Right atrium auricular region (tissue), 2 donors: Measurements from ENCODE around the gene IMP3. TPM values are rescaled to one million over a fixed set of nuclear protein-coding genes. Genes with fewer than 3 reads are reported as not detected.

ENCODE experiments used
- DNase-seq: peaks from one replicate; pipeline ENCODE4 v3.0.0-alpha.2; 2019; ENCODE audit warnings: low spot score
- H3K27ac ChIP-seq, 2 donors: fragments of 200-600 bp; sonication (generic); 1 replicate in 1 of 2; 2 replicates in 1 of 2; pipeline ENCODE4 v1.5.1; 2016 to 2019
- H3K27me3 ChIP-seq, 2 donors: fragments of 200-600 bp; sonication (generic); one replicate each; pipeline versions ENCODE4 v1.5.1 to v1.6.0; 2017 to 2019
- H3K36me3 ChIP-seq: fragments of 200-600 bp; sonication (generic); one replicate; pipeline ENCODE4 v1.5.1; 2016
- H3K4me1 ChIP-seq, 2 donors: fragments of 200-600 bp; sonication (generic); one replicate each; pipeline versions ENCODE4 v1.5.1 to v1.6.0; 2017 to 2019
- H3K4me3 ChIP-seq, 2 donors: fragments of 200-600 bp; sonication (generic); 1 replicate in 1 of 2; 2 replicates in 1 of 2; pipeline ENCODE4 v1.5.1; 2017 to 2019; ENCODE audit warnings: mild to moderate bottlenecking in 1 of 2, moderate library complexity in 1 of 2
- H3K9me3 ChIP-seq, 2 donors: fragments of 200-600 bp; sonication (generic); one replicate each; pipeline ENCODE4 v1.5.1; 2019
- CTCF ChIP-seq, 2 donors: fragments of 200-600 bp; sonication (generic); IDR thresholded peaks; one replicate each; pipeline ENCODE4 v1.5.1; 2019; ENCODE audit warnings: antibody characterized with exemption in 2 of 2
- total RNA-seq, 2 donors: library from RNA; depleted of rRNA; stranded (reverse); fragments of >200 nt; gene quantifications; one replicate each; pipeline ENCODE4 v1.1.0, GENCODE V29; 2016

Gene IMP3
- total RNA-seq, 2 donors from 2014 or later: 71.2 to 119 TPM

- Histone ChIP-seq H3K36me3 (peaks cover 22% of the 10 kb centered on the region), H3K27me3 (no peaks in the 10 kb centered on the region), H3K27ac (peak overlapping the region; percentile 50 to 64), H3K4me3 (peak overlapping the region in 1 of 2 donors; percentile 7), H3K4me1 (peaks cover 0 to 69% of the 10 kb centered on the region in 2 donors), H3K9me3 (no peaks in the 10 kb centered on the region)
- TF ChIP-seq CTCF (IDR thresholded peaks at IDR 0.05): no peak
- DNase-seq: no peak
Observed at GRCh38 chr15:75653347-75653913, 13.4 kb upstream of the IMP3 start.

DNA sequence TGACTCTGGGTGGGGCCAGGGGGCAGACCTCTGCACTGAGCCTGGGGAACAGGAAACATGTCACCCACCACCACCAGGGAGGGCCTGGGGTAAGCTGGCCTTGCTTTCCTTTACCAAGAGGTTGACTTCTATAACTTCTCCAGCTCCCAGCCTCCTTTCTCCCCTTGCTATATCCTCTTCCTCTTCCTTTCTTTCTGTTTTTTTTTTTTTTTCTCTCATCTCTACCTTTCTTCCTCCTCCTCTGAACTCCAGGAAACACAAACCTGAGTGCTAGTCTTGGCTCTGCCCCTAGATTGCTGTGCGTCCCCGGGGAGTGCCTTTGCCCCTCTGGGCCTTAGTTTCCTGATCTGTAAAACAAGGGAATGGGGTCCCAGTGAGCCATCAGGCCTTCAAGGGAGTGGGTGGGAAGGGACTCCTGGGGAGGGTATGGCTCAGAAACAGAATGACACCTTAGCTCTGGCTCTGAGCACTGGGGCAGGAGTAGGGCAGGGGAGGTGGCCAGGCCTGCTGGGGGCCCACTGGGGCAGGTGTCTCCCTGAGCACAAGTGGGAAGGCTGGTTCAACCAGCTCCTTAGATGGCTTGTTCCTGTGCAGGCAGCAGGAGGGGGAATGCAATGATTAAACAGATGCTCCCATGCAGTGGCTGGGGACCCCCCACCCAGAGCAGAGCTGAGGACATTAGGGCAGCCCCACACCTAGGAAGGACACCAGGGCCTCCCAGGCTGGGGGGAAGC lies 12.0 kb upstream of the IMP3 start:
- Histone ChIP-seq H3K27ac (peak overlapping the region; percentile 50 to 64), H3K36me3 (peaks cover 12% of the 10 kb centered on the region), H3K27me3 (no peaks in the 10 kb centered on the region), H3K4me3 (peak overlapping the region; percentile 13 to 73), H3K9me3 (no peaks in the 10 kb centered on the region), H3K4me1 (peaks cover 0 to 71% of the 10 kb centered on the region in 2 donors)
- DNase-seq: no peak
- TF ChIP-seq CTCF (IDR thresholded peaks at IDR 0.05): no peak

DNA sequence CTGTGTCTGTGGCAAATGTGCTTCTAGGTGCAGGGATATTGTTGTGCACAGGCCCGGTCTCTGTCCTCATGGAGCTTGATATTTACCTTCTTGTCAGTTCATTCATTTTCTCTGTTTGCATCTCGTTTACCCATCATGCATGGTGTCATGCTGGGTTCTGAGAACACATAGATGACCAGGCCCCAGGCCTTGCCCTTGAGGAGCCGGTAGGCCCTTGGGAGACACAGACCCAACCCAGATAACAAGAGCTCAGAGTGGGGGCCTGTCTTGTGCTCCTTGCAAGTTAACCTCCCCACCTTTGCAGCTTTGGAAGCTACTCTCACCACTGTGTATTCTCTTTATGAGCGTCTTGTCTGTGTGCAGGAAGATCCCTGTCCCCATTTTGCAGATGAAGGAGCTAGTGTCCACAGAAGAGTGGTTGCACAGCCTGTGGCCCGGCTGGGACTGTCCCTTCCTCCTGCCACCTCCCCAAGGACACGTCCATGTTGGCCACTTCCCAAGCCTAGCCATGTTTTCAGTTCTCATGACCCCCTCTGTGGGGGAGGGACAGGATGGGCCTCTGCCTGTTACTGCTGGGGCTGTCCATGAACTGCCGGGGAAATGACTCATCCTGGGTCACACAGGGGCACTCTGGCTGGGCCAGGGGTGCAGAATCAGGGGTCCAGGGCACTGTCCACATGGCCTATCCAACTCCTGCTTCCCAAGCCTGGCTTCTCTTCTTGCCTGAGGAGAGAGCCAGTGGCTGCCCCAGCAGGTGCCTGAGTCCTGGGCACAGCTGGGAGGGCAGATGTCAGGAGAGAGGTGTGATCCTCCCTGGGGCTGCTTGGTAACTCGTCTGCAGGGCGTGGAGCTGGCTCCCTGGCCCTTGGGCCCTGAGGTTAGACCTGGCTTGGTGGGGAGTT lies 11.1 kb upstream of the IMP3 start:
- Histone ChIP-seq H3K36me3 (peaks cover 9% of the 10 kb centered on the region), H3K27me3 (no peaks in the 10 kb centered on the region), H3K9me3 (no peaks in the 10 kb centered on the region), H3K27ac (peak overlapping the region; percentile 50 to 95), H3K4me1 (peaks cover 0 to 79% of the 10 kb centered on the region in 2 donors), H3K4me3 (peak overlapping the region; percentile 18 to 73)
- no peak for DNase-seq
- TF ChIP-seq CTCF (IDR thresholded peaks at IDR 0.05): no peak

- no peak for TF ChIP-seq CTCF (IDR thresholded peaks at IDR 0.05)
- peak overlapping the region; percentile 95 for H3K27ac ChIP-seq
Observed at GRCh38 chr15:75649848-75650247, 9.8 kb upstream of the IMP3 start.

DNA sequence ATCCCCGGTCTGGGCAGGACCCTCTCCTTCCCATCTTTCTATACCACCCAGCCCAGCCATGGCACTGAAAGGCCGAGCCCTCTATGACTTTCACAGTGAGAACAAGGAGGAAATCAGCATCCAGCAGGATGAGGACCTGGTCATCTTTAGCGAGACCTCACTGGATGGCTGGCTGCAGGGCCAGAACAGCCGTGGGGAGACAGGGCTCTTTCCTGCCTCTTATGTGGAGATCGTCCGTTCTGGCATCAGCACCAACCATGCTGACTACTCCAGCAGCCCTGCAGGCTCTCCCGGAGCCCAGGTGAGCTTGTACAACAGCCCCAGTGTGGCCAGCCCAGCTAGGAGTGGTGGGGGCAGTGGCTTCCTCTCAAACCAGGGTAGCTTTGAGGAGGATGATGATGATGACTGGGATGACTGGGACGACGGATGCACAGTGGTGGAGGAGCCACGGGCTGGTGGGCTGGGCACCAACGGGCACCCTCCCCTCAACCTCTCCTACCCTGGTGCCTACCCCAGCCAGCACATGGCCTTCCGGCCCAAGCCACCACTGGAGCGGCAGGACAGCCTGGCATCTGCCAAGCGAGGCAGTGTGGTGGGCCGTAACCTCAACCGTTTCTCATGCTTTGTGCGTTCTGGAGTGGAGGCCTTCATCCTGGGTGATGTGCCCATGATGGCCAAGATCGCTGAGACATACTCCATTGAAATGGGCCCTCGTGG lies 9.2 kb upstream of the IMP3 start:
- H3K36me3 ChIP-seq: peaks cover 9% of the 10 kb centered on the region
- peaks cover 0 to 72% of the 10 kb centered on the region in 2 donors for H3K4me1 ChIP-seq
- peak overlapping the region; percentile 69 to 73 for H3K4me3 ChIP-seq
- no peaks in the 10 kb centered on the region for H3K27me3 ChIP-seq
- TF ChIP-seq CTCF (IDR thresholded peaks at IDR 0.05): no peak
- no peak for DNase-seq
- no peaks in the 10 kb centered on the region for H3K9me3 ChIP-seq
- peak overlapping the region; percentile 95 for H3K27ac ChIP-seq

More at GRCh38 chr15:75649848-75650247, 9.8 kb upstream of the IMP3 start:
- Histone ChIP-seq H3K36me3 (peaks cover 9% of the 10 kb centered on the region), H3K4me3 (peak overlapping the region; percentile 3 to 73), H3K27me3 (no peaks in the 10 kb centered on the region), H3K9me3 (no peaks in the 10 kb centered on the region), H3K4me1 (peaks cover 0 to 79% of the 10 kb centered on the region in 2 donors)
- no peak for DNase-seq
